RKO (cell line): ENCODE measurements around the gene ARMH2.

Experiments
- DNase-seq: peaks from one replicate; pipeline ENCODE4 v3.0.0-alpha.2; 2016; ENCODE audit warnings: low spot score

The ARMH2 gene

DNA sequence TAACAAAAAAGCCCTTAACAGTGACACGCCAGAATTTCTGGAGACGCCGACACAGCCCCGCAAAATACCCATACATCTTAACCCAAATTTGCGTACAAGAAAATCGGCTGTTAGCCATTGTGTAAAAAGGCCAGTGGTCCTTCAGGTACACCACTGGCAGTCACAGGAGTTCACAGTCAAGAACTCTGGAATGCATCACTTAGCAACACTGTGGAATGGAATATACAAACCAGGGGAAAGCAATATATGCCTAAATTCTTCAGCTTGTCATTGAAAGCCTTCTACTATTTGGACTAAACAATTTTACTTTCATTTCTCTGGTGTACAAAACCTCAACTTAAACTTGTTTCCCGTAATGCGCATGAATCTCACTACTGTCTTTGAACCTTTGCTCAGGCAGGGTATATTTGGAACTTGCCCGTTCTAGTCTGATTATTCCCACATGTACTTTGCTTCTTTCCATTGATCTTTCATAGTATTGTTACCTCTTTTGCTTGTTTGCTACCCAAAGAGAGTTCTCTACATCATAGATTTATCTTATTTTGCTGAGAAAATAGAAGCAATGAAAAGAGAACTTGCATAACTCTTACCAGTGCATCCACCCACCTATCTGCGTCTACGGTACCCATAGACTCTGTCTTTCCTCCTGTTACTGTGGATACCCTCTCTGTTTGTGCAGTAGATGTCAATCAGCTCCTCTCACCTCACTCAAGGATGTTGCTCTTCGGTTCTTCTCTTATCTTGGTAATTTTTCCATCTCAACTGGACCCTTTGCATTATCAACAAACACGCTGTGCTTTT, at the start of gene ARMH2:
Gene ARMH2 (minus strand): TSS at position 178 of the 801 bp plus-strand sequence. CDS start 60 bp downstream, at position 118.
- no peak for DNase-seq

- DNase-seq = no peak
These were observed 49.7 kb upstream of the ARMH2 start for GRCh38 chr6:24848461-24848860.

DNA sequence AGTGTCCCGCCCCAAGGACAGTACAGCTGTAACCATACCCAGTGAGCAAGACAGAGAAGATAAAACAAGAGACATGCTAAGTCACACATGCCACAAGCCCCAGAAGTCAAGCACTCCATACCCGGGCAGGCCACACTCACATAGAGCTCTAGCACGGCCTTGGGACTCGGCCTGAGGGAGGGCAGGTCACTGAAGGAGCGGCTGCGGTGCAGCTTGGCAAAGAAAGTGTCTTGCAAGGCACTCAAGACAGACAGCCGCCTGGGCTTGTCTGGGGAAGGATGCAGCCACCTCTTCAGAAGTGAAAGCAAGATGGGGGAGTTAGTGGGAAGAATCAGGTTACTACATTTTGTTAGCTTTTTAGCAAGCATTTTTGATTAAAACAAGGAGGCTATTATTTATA, 48.7 kb upstream of the ARMH2 start:
- no peak for DNase-seq

DNA sequence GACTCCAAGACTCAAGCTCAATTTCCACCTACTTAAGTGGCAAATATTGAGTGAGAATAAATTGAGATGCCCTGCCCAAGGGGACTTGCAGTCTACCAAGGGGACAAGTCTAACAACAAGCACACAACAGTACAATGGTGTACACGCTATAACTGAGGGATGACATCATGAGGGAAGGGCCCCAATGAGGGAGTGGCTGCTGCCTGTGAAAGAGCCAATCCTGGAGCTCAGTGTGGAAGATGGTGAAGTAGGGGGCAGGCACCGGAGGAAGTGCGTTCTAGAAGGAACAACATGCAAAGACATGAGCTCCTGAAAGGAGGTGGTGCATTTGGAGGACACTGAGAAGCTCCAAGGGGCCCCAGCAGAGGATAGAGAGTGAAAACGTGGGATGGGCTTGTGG, 46.9 kb upstream of the ARMH2 start:
- no peak for DNase-seq

- no peak for DNase-seq
These were observed 46.2 kb upstream of the ARMH2 start for GRCh38 chr6:24844903-24845302.

DNA sequence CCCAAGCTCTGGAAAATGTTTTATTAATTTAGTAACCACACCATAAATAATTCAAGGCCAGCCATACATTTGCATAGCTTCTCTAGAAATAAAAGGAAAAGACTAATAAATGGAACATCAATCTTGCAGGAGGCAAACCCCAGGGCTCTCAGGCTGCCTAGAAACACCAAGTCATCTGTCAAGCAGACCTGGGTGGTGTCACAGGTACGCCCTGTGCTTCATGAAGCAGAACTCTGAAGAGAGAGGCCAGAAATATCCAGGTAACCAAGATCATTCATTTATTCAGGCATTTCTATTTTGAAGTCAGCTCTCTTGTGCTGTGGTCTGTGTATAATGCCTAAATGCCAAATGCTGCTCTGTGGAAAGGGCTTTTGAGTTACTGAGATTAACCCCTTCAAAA, 45.3 kb upstream of the ARMH2 start:
- DNase-seq = no peak

DNA sequence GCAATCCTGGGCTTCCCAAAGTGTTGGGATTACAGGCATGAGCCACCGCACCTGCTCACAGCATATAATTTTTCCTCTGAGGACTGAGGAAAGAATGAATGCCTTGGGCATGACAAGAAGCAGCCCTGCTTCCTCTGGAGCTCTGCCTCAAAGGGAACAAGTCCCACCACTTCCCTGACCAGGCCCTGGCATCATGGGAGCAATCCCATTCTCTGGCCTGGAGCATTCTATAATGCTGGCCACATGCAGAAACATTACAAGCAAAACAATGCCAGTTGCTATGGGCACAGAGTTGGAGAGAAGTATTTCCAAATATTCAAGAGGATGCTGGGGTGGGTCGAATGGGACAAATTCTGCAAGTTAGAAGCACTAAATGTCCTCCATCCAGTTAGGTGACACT, 41.5 kb upstream of the ARMH2 start:
- no peak for DNase-seq

- DNase-seq = no peak
These were observed 40.3 kb upstream of the ARMH2 start for GRCh38 chr6:24838994-24839393.

DNA sequence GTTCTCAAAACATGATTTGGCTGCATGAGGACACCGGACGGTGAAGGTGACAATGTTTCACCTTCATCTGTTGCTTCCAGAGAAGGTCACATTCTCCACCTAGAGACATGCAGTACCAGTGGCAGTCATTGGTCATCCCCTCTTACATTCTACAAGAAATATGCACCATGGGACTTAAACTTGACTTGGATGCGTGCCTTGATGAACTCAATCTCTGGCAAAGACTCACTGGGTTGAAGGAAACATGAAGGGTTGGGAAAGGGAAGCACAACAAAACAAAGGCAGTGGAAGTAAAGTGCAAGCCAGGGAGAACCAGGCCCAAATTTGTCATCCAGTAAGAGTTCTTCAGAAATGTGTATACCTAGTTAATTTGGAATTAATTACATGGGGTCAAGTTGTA, 39.4 kb upstream of the ARMH2 start:
- DNase-seq = no peak

DNA sequence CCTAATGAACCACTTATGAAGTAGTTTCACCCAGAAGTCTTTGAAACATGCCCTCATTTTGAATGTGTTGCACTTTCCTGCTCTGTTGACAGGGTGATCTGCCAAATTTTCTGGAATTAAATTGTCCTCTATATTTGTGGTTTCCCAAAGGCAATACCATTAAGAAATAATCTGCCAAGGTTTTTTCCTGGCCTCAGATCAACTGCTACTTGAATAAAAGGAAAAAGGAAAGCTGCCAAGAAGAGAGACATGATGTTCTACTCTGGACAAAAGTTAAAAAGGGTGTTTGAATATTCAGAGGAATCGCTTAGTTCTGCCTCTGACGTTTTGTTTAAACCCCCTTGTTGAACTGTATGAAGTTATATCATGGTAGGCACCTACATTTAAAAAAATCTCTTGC, 37.4 kb upstream of the ARMH2 start:
- DNase-seq = no peak

DNA sequence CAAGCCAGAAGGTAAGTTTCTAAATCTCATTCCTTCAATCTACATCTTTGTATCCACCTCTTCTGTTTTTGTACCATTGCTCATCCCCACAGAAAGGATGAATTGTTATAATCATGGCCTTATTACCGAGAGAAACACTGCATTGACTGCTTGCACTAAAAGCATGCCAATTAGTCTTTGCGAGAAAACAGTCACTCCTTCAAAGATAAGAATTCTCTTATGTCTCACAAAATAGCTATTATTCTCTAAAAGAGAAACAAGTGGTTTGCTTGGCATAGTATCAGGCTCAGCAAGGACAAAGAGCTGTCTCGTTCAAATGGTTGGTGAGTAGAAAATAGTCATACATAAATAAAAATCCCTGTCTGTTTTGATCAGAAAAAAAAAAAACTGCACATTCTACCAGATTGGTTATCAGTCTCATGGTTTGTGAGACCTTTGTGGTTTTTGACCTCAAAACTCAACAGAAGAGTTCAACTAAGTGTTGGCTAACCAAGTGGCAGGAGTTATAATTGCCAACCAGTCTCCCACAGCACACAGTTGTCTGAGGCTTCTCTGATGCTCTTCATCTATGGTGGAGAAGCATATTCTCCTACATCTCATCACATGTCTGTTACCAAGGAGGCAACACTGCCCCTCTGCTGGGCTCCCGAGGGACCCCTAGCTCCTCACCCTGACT, 35.1 kb upstream of the ARMH2 start:
- DNase-seq = no peak

- DNase-seq = no peak
These were observed 34.1 kb upstream of the ARMH2 start for GRCh38 chr6:24832794-24833193.

- no peak for DNase-seq
These were observed 33.3 kb upstream of the ARMH2 start for GRCh38 chr6:24831771-24832716.

GRCh38 chr6:24829657-24830056, 30.9 kb upstream of the ARMH2 start:
- DNase-seq = no peak

DNA sequence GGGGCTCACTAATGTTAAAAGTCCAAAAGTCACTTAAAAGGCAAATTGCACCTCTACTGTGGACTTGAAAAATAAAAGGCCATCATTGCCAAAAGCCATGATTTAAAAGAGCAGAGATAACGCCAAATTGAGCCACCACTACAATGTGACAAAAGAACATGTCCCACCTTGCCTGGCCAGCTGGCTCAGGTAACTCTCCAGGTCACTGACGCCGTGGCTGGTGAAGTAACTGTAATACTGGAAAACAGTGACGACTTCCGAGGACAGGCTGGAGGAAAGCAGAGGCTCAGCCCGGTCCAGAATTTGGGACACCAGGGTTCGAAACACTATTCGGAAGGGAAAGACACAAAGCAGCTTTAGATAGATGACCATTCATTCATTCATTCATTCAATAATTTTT, 29.3 kb upstream of the ARMH2 start:
- DNase-seq = no peak

DNA sequence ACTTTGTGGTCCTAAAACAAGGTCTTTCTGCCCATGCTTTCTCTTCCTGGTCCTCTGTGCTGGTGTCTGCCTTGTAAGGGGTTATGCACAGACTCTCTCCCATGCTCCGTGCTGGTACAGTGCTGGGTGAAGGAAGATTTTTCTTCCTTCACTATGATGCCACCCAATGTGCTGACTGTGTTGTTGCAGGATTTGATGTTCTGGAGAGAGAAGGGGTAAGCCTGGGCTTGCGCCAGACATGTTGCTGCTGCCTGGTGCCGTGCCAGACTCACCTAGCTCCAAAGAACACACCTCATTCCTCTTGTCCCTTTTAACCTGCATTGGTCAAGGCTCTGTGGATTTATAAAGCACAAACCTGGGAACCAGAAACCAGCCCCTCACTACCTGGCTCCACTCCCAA, 28.4 kb upstream of the ARMH2 start:
- DNase-seq = no peak

DNA sequence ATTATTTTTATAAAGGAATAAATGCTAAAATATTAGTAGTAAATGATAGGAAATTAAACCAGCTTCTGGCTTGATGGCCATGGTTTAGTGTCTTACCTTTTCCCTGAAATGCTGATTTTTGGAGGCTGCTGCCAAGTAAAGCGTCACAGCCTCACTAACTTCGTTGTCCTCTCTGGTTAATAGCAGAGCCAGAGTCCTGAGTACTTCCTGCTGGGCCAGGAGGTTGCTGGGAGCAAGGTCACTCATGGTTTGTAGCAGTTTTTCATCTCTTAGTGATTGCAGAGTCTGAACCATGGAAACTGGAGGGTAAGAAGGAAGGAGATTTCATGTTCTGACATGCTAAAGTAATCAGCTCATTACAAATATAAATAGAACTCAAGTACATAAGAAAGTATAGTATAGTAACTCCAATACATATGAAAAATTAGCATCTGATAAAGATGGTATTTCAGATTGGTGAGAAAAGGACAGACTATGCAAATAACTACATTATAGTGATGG, 26.5 kb upstream of the ARMH2 start:
- no peak for DNase-seq

GRCh38 chr6:24824142-24824938, 25.6 kb upstream of the ARMH2 start:
- DNase-seq = no peak

DNA sequence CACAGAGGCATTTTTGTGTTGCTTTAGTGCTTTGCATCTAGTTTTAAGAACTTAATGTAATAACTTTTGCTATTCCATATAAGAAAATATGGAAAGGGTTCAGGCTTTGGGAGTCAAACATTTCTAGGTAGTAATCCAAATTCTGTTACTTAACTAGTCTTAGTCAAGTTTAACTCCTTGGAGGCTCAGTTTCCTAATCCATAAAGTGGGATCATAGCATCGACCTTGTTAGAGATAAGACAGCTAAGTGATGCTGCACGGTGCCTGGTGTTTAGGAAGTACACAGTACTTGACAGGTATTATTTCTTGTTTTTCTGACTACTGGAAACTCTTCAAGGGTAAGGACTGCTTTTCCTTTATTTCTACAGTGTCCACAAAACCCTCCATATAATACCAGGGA, 24.5 kb upstream of the ARMH2 start:
- no peak for DNase-seq

DNA sequence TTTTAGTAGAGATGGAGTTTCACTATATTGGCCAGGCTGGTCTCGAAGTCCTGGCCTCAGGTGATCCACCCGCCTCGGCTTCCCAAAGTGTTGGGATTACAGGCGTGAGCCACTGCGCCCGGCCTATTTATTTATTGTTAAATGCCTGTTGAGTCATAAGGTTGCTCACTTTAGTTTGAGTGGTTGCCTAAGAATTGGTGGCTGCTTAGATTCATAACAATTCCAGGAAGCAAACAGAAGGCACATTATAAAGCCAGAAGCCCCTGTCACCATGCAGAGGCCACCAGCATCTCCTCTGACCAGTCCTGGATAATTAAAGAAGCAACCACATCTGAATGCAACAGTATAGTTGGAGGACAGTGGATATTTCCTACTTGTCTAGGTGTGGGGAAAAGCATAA, 24.0 kb upstream of the ARMH2 start:
- DNase-seq = peak; percentile 42

DNA sequence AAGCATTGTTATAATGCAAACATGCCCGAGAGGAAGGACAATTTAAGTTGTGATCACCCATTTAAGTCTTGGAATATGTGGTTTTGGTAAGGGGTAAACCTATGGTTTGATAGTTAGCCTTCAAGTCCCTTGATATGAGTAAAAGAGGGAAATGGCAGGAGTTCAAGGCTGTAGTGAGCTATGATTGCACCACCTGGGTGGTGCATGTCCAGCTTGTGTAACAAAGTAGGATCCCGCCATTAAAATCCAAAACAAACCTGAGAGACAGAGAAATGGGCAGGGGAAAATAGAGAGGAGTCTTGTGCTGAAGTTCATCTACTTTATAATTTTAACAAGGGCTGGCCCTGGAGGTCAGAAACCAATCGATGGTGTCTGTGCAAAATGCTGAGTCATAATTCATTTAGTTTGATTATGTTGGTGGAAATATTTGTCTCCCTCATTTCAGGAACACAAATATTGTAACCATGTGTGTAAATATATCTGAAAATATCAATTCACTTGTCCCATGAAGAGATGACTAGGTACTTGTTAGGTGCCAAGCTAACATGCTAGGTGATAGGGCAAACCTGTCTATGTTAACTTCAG, 23.2 kb upstream of the ARMH2 start:
- DNase-seq = no peak
